Measurements from ENCODE around the gene IGFBP6.

DNA sequence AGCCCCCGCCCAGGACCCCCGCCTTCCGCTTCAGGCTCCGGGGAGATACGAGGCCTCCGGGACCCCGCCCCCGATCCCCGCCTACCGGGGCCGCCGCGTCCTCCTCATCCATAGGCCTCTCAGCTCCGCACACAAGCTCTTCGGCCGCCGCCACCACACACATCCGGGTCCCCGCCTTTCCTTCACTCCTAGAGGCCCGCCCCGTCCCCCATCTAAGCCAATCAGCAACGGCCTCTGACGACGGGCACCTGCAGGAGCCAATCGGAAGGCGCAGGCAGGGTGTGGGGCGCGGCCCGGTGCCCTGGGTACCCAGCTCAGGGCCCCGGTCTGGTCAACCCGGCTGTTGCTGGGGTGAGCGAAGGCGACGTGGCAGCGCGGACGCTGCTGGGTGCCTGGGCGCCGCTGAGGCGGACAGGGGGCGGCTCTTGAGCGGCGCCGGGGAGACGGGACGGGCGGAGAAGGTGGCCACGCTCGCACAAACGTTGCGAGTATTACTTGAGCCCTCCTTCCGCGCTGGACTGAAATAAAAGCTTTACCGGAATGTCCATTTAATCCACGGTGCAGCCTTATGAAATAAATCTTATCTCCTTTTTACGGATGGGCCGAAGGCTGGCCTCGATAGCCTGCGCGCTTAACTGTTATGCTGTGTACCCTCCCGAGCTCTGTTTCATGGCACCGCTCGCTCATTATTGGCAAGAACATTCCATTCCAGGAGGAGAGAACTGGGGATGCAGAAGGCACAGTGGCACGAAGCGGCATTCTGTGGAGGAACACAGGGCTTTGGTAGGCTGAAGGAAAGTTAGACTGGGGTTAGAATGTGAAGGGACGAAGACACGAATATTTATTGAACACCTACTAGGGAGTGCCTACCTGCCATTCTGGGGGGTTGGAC is 18.0 kb upstream of the IGFBP6 start, which contains the start of gene SPRYD3:
- TF ChIP-seq, protein P1, sequence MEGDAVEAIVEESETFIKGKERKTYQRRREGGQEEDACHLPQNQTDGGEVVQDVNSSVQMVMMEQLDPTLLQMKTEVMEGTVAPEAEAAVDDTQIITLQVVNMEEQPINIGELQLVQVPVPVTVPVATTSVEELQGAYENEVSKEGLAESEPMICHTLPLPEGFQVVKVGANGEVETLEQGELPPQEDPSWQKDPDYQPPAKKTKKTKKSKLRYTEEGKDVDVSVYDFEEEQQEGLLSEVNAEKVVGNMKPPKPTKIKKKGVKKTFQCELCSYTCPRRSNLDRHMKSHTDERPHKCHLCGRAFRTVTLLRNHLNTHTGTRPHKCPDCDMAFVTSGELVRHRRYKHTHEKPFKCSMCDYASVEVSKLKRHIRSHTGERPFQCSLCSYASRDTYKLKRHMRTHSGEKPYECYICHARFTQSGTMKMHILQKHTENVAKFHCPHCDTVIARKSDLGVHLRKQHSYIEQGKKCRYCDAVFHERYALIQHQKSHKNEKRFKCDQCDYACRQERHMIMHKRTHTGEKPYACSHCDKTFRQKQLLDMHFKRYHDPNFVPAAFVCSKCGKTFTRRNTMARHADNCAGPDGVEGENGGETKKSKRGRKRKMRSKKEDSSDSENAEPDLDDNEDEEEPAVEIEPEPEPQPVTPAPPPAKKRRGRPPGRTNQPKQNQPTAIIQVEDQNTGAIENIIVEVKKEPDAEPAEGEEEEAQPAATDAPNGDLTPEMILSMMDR (IDR thresholded peaks at IDR 0.05), result no peak
- no peak for TF ChIP-seq EZH2 (IDR thresholded peaks at IDR 0.05; ENCODE audit: borderline replicate concordance, insufficient read depth, low read depth, low read length, poor library complexity, severe bottlenecking)

Data from B cell (primary cell).